WERI-Rb-1 (cell line): ENCODE measurements around the gene PSORS1C2.

Source experiments
- DNase-seq: peaks from one replicate; pipeline ENCODE4 v3.0.0-alpha.2; 2020
- H3K27ac ChIP-seq: fragments of 250-450 bp; sonication (Bioruptor Pico); 2 replicates; pipeline ENCODE4 v1.5.1; 2020; ENCODE audit warnings: mild to moderate bottlenecking, moderate library complexity
- H3K27me3 ChIP-seq: fragments of 250-450 bp; sonication (Bioruptor Pico); 2 replicates; pipeline ENCODE4 v1.5.1; 2021; ENCODE audit warnings: mild to moderate bottlenecking, low read depth, moderate library complexity; ENCODE audit not compliant: insufficient read depth, severe bottlenecking
- H3K36me3 ChIP-seq: fragments of 250-450 bp; sonication (Bioruptor Pico); 2 replicates; pipeline ENCODE4 v1.5.1; 2020; ENCODE audit warnings: mild to moderate bottlenecking, moderate library complexity
- H3K4me3 ChIP-seq: 2 replicates; pipeline ENCODE4 v1.5.1; 2011; ENCODE audit warnings: low read depth, mild to moderate bottlenecking, control low read depth, low read length
- H3K9me3 ChIP-seq: fragments of 250-450 bp; sonication (Bioruptor Pico); 2 replicates; pipeline ENCODE4 v1.5.1; 2021; ENCODE audit warnings: mild to moderate bottlenecking, moderate library complexity; ENCODE audit not compliant: severe bottlenecking
- CTCF ChIP-seq: IDR thresholded peaks from 2 replicates; pipeline ENCODE4 v1.5.1; 2011; ENCODE audit warnings: low read depth, mild to moderate bottlenecking, control low read depth, inconsistent platforms, low read length

PSORS1C2 gene

DNA sequence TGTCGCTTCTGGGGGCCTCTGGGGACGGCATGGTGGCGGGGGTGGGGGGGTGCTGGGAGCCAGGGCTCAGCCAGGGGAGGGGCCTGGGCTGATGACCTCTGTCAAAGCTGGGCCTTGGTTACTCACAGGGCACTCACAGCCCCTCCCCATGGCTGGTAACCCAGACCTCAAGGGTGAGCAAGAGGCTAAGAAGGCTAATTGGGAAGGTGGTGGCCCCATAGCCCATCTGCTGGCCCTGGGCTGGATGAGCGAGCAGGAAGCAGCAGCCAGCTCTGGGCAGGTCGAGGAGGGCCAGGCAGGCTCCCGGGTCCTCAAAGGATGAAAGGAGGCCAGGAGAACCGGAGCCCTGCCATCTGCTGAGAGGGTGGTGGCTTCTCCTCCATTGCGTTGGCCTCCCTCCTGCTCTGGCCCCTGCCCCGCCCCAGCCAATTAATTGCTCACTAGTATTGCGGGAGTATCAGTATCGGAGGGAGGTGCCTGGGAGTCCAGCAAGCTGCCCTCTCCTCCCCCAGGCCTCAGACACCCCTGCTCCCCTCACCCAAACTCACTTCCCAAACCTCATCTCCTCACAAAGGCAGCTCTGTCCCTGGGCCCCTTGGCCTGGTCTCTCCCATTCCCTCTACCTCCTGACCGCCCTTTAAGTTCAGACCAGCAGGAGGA is 17.6 kb downstream of the PSORS1C2 start:
- H3K9me3 ChIP-seq = no peaks in the 10 kb centered on the region
- H3K27ac ChIP-seq = peak overlapping the region; percentile 21
- H3K36me3 ChIP-seq = no peaks in the 10 kb centered on the region
- DNase-seq = peak; percentile 63
- no peak overlapping the region for H3K4me3 ChIP-seq
- no peak for TF ChIP-seq CTCF
- no peaks in the 10 kb centered on the region for H3K27me3 ChIP-seq

DNA sequence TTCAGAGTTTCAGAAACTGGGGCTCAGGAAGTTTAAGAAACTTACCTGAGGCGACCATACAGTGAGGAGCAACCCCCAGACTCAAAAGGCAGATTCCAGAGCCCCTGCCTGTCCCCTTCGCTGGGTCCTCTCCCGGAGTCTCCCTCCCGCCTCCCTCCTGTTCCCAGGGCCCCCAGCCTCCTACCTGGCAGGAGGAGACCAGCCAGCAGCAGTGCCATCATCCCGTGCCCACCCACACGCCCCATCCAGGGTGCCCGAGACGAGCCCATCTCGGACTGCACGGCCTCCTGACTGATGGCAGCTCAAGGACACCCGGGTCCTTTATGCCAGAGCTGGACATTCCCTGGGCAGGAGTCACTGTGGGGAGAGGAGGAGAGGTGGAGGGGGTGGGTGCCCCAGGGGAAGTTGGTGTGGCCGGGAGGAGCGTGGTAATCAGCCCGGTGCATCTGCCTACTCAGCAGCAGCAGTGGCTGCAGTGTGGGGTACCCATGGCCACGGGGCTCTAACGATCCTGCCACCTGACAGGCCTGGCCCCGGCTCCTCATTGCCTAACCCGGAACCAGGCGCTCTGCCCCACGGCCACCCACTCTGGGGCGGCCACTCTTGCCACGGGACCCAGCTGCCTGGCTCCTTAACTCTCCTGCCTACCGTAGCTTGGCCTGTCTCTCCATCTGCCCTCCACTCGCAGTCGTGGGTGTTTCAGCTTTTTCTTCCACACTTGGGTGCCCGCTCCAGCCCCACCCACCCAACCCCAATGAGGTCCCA is 18.5 kb downstream of the PSORS1C2 start, which contains the start of gene CDSN:
Gene CDSN (minus strand): TSS at position 296 of the 765 bp plus-strand sequence. CDS start 27 bp downstream, at position 269.
- DNase-seq = no peak
- Histone ChIP-seq H3K27me3 (no peaks in the 10 kb centered on the region), H3K4me3 (no peak within 1 kb of the TSS), H3K27ac (no peak within 1 kb of the TSS), H3K9me3 (no peaks in the 10 kb centered on the region), H3K36me3 (no peaks in the 10 kb centered on the region)
- no peak for TF ChIP-seq CTCF

DNA sequence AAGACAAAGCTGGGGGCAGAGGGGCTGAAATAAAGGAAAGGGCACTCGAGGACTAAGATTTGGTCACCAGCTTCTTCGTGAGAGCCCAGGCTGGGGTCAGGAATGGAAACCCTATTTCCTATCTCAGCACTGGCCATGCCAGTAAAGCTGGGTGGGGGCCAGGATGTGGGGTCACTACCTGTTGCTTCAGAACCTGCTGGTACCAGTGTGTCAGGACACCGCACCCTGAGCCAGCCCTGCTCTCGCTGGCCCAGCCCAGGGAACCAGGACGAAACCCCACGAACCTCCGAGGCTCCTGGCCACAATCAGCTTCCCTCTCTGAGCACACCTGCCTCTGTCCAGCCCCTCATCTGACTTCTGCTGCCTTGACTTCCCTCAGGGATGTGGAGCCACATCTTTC is 20.7 kb downstream of the PSORS1C2 start:
- H3K9me3 ChIP-seq = no peaks in the 10 kb centered on the region
- no peak overlapping the region for H3K4me3 ChIP-seq
- DNase-seq = no peak
- H3K27me3 ChIP-seq = no peaks in the 10 kb centered on the region
- H3K27ac ChIP-seq = no peak overlapping the region
- H3K36me3 ChIP-seq = no peaks in the 10 kb centered on the region
- no peak for TF ChIP-seq CTCF

DNA sequence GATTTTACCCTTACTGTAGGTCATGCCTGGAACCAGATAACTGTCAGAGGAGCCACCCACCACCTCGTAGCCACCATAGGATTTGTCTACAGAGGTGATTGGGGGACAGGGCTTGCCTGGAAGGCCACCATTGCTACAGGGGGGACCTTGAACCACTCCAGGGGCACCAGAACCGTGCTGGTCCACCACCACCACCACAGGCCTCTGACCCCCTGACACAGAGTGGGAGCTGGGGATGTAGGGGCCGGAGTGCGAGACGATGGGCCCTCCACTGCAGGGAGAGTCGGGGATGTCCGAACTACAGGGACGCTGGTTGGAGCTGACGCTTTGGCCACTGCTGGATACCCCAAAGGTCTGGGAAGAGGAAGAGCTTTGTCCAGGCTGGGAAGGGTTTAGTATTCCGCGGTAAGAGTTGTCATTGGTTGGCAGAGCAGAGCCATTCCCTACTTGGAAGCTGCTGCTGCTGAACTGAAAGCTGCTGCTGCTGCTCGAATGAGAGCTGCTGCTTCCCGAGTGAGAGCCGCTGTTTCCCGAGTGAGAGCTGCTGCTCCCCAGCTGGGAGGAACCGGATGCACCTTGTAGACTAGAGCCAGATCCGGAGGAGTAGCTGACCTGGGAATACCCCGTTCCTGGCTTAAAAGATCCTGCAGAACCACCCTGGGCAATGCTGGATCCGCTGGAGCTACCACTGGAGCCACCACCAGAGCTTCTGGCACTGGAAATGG is 22.0 kb downstream of the PSORS1C2 start:
- Histone ChIP-seq H3K27me3 (no peaks in the 10 kb centered on the region), H3K9me3 (no peaks in the 10 kb centered on the region), H3K27ac (no peak overlapping the region), H3K36me3 (no peaks in the 10 kb centered on the region), H3K4me3 (no peak overlapping the region)
- no peak for TF ChIP-seq CTCF
- no peak for DNase-seq

GRCh38 chr6:31115941-31116560 is 22.8 kb downstream of the PSORS1C2 start:
- Histone ChIP-seq H3K4me3 (no peak overlapping the region), H3K36me3 (no peaks in the 10 kb centered on the region), H3K9me3 (no peaks in the 10 kb centered on the region), H3K27me3 (no peaks in the 10 kb centered on the region), H3K27ac (no peak overlapping the region)
- TF ChIP-seq CTCF = no peak
- no peak for DNase-seq
